PC-3 (cell line): ENCODE results near the gene NTM. TPM values are rescaled to one million over a fixed set of nuclear protein-coding genes. Genes with fewer than 3 reads are reported as not detected.

Experiments used
- ATAC-seq: fragments of 200-7000 bp; cut with Tn5 transposase; 2 replicates; pipeline ENCODE4 v1.9.1; 2020; ENCODE audit warnings: mild to moderate bottlenecking, moderate library complexity
- BruUV-seq: library from RNA; stranded (reverse); fragments of 400-500 nt; replicated peaks from 2 replicates; lab custom pipeline; 2021; lab: Mats Ljungman, UMichigan
- CTCF ChIA-PET: fragments of 300-600 bp; sonication (Branson Sonifier 250); formaldehyde crosslinking; loops from one replicate; lab custom pipeline; 2022; ENCODE audit warnings: antibody characterized with exemption; lab: Charles Lee
- POLR2A ChIA-PET: fragments of 300-600 bp; sonication (Branson Sonifier 250); formaldehyde crosslinking; loops from one replicate; lab custom pipeline; 2022; ENCODE audit warnings: antibody characterized with exemption; ENCODE audit not compliant: unreplicated experiment; lab: Charles Lee
- DNase-seq: peaks from one replicate; pipeline ENCODE4 v3.0.0-alpha.2; 2015
- H2AFZ ChIP-seq: fragments of 300-600 bp; sonication (generic); 2 replicates; pipeline ENCODE4 v1.6.0; 2016; ENCODE audit warnings: antibody characterized with exemption, low read length
- H3F3A ChIP-seq: fragments of 300-600 bp; sonication (generic); one replicate; pipeline ENCODE4 v1.6.0; 2017; ENCODE audit warnings: antibody characterized with exemption, low read length, control low read depth, mild to moderate bottlenecking; ENCODE audit not compliant: unreplicated experiment
- H3K27ac ChIP-seq: fragments of 300-600 bp; sonication (generic); 2 replicates; pipeline ENCODE4 v1.5.1; 2016; ENCODE audit warnings: mild to moderate bottlenecking, low read length
- H3K27me3 ChIP-seq: fragments of 300-600 bp; sonication (generic); 2 replicates; pipeline ENCODE4 v1.6.1; 2016; ENCODE audit warnings: low read length, mixed read lengths
- H3K36me3 ChIP-seq: fragments of 300-600 bp; sonication (generic); 2 replicates; pipeline ENCODE4 v1.6.1; 2016; ENCODE audit warnings: low read depth, mixed run types, low read length, mixed read lengths
- H3K4me1 ChIP-seq: fragments of 300-600 bp; sonication (generic); 2 replicates; pipeline ENCODE4 v1.5.1; 2016; ENCODE audit warnings: low read length; ENCODE audit not compliant: insufficient read depth
- H3K4me2 ChIP-seq: fragments of 300-600 bp; sonication (generic); 2 replicates; pipeline ENCODE4 v1.6.0; 2016; ENCODE audit warnings: low read length
- H3K4me3 ChIP-seq: fragments of 300-600 bp; sonication (generic); 2 replicates; pipeline ENCODE4 v1.5.1; 2016; ENCODE audit warnings: mild to moderate bottlenecking, low read length, mixed read lengths
- H3K79me2 ChIP-seq: fragments of 300-600 bp; sonication (generic); 2 replicates; pipeline ENCODE4 v1.6.1; 2017; ENCODE audit warnings: low read length, mixed read lengths
- H3K9ac ChIP-seq: fragments of 300-600 bp; sonication (generic); 2 replicates; pipeline ENCODE4 v1.6.0; 2016; ENCODE audit warnings: mild to moderate bottlenecking, low read length
- H3K9me2 ChIP-seq: fragments of 300-600 bp; sonication (generic); replicated peaks from 2 replicates; pipeline ENCODE4 v1.6.1; 2016; ENCODE audit warnings: mixed run types, low read length, mixed read lengths
- H3K9me3 ChIP-seq: fragments of 300-600 bp; sonication (generic); 2 replicates; pipeline ENCODE4 v1.6.1; 2016; ENCODE audit warnings: low read length, mixed read lengths
- H4K20me1 ChIP-seq: fragments of 300-600 bp; sonication (generic); 2 replicates; pipeline ENCODE4 v1.6.1; 2016; ENCODE audit warnings: low read length, mixed read lengths
- CTCF ChIP-seq: fragments of 300-600 bp; sonication (generic); conservative IDR thresholded peaks from 2 replicates; pipeline ENCODE4 v1.5.1; 2017; ENCODE audit warnings: antibody characterized with exemption, low read depth, mild to moderate bottlenecking, low read length
- EZH2 ChIP-seq: fragments of 300-600 bp; sonication (generic); IDR thresholded peaks from one replicate; pipeline ENCODE4 v1.6.1; 2017; ENCODE audit warnings: antibody characterized with exemption, mild to moderate bottlenecking, low read length; ENCODE audit not compliant: unreplicated experiment
- EZH2phosphoT487 ChIP-seq: fragments of 300-600 bp; sonication (generic); IDR thresholded peaks from 2 replicates; pipeline ENCODE4 v1.6.1; 2018; ENCODE audit warnings: mild to moderate bottlenecking, antibody characterized with exemption, low read length, borderline replicate concordance
- intact Hi-C: fragments of 100-400 bp; cut with micrococcal nuclease; formaldehyde crosslinking; loops from 2 replicates; pipeline ENCODE4 v1.9.0; 2023
- total RNA-seq: library from RNA; depleted of rRNA; stranded (reverse); fragments of >200 nt; gene quantifications from 2 replicates; pipeline ENCODE4 v1.2.3, GENCODE V29; 2014

Gene NTM
- total RNA-seq, 1 experiment from 2014 or later: not detected

- ATAC-seq (peak; percentile 88), DNase-seq (peak; percentile 81)
- H3K36me3 ChIP-seq: no peaks in the 10 kb centered on the region
- TF ChIP-seq CTCF (peak; percentile 86), EZH2phosphoT487 (no peak), EZH2 (no peak)
- H3K9me2 ChIP-seq: no peaks in the 10 kb centered on the region
- CTCF ChIA-PET: no interaction called here
- POLR2A ChIA-PET: no interaction called here
- H3K4me1 ChIP-seq: no peaks in the 10 kb centered on the region
- no peaks in the 10 kb centered on the region for H3F3A ChIP-seq
- no peak overlapping the region for H3K27ac ChIP-seq
- no peak overlapping the region for H3K4me2 ChIP-seq
- peaks cover 27% of the 10 kb centered on the region for H3K27me3 ChIP-seq
- no peak overlapping the region for H3K9ac ChIP-seq
- intact Hi-C loops: no loop called here
- no peak overlapping the region for H3K4me3 ChIP-seq
- no peaks in the 10 kb centered on the region for H3K9me3 ChIP-seq
- H2AFZ ChIP-seq: no peak overlapping the region
- no peaks in the 10 kb centered on the region for H3K79me2 ChIP-seq
- no TSS peak for BruUV-seq
- H4K20me1 ChIP-seq: no peaks in the 10 kb centered on the region
Observed at GRCh38 chr11:131694526-131695424, 324.4 kb downstream of the NTM start.

- Histone ChIP-seq H3K9me2 (no peaks in the 10 kb centered on the region), H3F3A (no peaks in the 10 kb centered on the region), H3K9ac (no peak overlapping the region), H4K20me1 (no peaks in the 10 kb centered on the region), H3K27me3 (peaks cover 27% of the 10 kb centered on the region), H2AFZ (no peak overlapping the region), H3K27ac (no peak overlapping the region), H3K4me3 (no peak overlapping the region), H3K4me1 (no peaks in the 10 kb centered on the region), H3K9me3 (no peaks in the 10 kb centered on the region), H3K79me2 (no peaks in the 10 kb centered on the region), H3K4me2 (no peak overlapping the region), H3K36me3 (no peaks in the 10 kb centered on the region)
- DNase-seq (no peak), ATAC-seq (no peak)
- no peak for TF ChIP-seq EZH2phosphoT487
- TF ChIP-seq CTCF: no peak
- TF ChIP-seq EZH2: no peak
- no TSS peak for BruUV-seq
- intact Hi-C loops: no loop called here
- ChIA-PET POLR2A (no interaction called here), CTCF (no interaction called here)
Observed at GRCh38 chr11:131695889-131696429, 325.5 kb downstream of the NTM start.

- H3K4me2 ChIP-seq: no peak overlapping the region
- intact Hi-C loops: no loop called here
- no peaks in the 10 kb centered on the region for H3K9me2 ChIP-seq
- no peak for TF ChIP-seq CTCF
- TF ChIP-seq EZH2: no peak
- no peak for TF ChIP-seq EZH2phosphoT487
- H2AFZ ChIP-seq: no peak overlapping the region
- ChIA-PET POLR2A (no interaction called here), CTCF (no interaction called here)
- H4K20me1 ChIP-seq: no peaks in the 10 kb centered on the region
- no peaks in the 10 kb centered on the region for H3K9me3 ChIP-seq
- no peak overlapping the region for H3K9ac ChIP-seq
- H3K79me2 ChIP-seq: no peaks in the 10 kb centered on the region
- no peak overlapping the region for H3K27ac ChIP-seq
- BruUV-seq: no TSS peak
- no peaks in the 10 kb centered on the region for H3K36me3 ChIP-seq
- DNase-seq (no peak), ATAC-seq (no peak)
- H3K4me1 ChIP-seq: no peaks in the 10 kb centered on the region
- H3K4me3 ChIP-seq: no peak overlapping the region
- H3F3A ChIP-seq: no peaks in the 10 kb centered on the region
- H3K27me3 ChIP-seq: peaks cover 27% of the 10 kb centered on the region
Observed at GRCh38 chr11:131696690-131697089, 326.3 kb downstream of the NTM start.
